Skeletal muscle satellite cell (primary cell): ENCODE data around the gene BTK.
A peak's percentile ranks its signal among the peaks of the same experiment; 100 is the strongest.
"Not testable (repeated sequence)": the region's sequence is repeated elsewhere in the genome, so short reads cannot be mapped to it uniquely, and the experiment has no call there.

Experiments used
- H3K27me3 ChIP-seq: 2 replicates; pipeline ENCODE4 v1.7.0; 2013; ENCODE audit warnings: low read length; ENCODE audit not compliant: control insufficient read depth, insufficient read depth
- H3K36me3 ChIP-seq: 2 replicates; pipeline ENCODE4 v1.7.0; 2013; ENCODE audit warnings: mild to moderate bottlenecking, control low read depth, low read length; ENCODE audit not compliant: insufficient read depth
- H3K4me1 ChIP-seq: 2 replicates; pipeline ENCODE4 v1.7.0; 2013; ENCODE audit warnings: low read length; ENCODE audit not compliant: control insufficient read depth, insufficient read depth
- H3K4me2 ChIP-seq: 2 replicates; pipeline ENCODE4 v1.7.0; 2013; ENCODE audit warnings: mild to moderate bottlenecking, low read length
- H3K4me3 ChIP-seq: 2 replicates; pipeline ENCODE4 v1.7.0; 2013; ENCODE audit warnings: low read length
- H3K9ac ChIP-seq: 2 replicates; pipeline ENCODE4 v1.7.0; 2013; ENCODE audit warnings: mild to moderate bottlenecking, low read depth, low read length, moderate library complexity
- H3K9me3 ChIP-seq: replicated peaks from 2 replicates; pipeline ENCODE4 v1.7.0; 2013; ENCODE audit warnings: mild to moderate bottlenecking, control low read depth, low read length

BTK gene

GRCh38 chrX:101362757-101363156 is 23.2 kb downstream of the BTK start:
- Histone ChIP-seq H3K9me3 (no peaks in the 10 kb centered on the region), H3K4me2 (no peak overlapping the region), H3K4me3 (no peak overlapping the region), H3K27me3 (peaks cover 23% of the 10 kb centered on the region), H3K4me1 (no peaks in the 10 kb centered on the region), H3K9ac (no peak overlapping the region), H3K36me3 (no peaks in the 10 kb centered on the region)

GRCh38 chrX:101362116-101362515 is 23.9 kb downstream of the BTK start:
- H3K27me3 ChIP-seq = peaks cover 22% of the 10 kb centered on the region
- no peaks in the 10 kb centered on the region for H3K36me3 ChIP-seq
- no peak overlapping the region for H3K4me3 ChIP-seq
- no peaks in the 10 kb centered on the region for H3K9me3 ChIP-seq
- no peak overlapping the region for H3K4me2 ChIP-seq
- H3K4me1 ChIP-seq = no peaks in the 10 kb centered on the region
- H3K9ac ChIP-seq = no peak overlapping the region

GRCh38 chrX:101360390-101360789 is 25.6 kb downstream of the BTK start:
- H3K9ac ChIP-seq = no peak overlapping the region
- no peak overlapping the region for H3K4me2 ChIP-seq
- H3K9me3 ChIP-seq = no peaks in the 10 kb centered on the region
- H3K4me3 ChIP-seq = no peak overlapping the region
- no peaks in the 10 kb centered on the region for H3K4me1 ChIP-seq
- H3K27me3 ChIP-seq = peaks cover 15% of the 10 kb centered on the region
- H3K36me3 ChIP-seq = no peaks in the 10 kb centered on the region

GRCh38 chrX:101359966-101360365 is 26.0 kb downstream of the BTK start:
- Histone ChIP-seq H3K4me2 (no peak overlapping the region), H3K4me3 (no peak overlapping the region), H3K9me3 (no peaks in the 10 kb centered on the region), H3K4me1 (no peaks in the 10 kb centered on the region), H3K27me3 (peaks cover 11% of the 10 kb centered on the region), H3K36me3 (no peaks in the 10 kb centered on the region), H3K9ac (no peak overlapping the region)

GRCh38 chrX:101357166-101357795 is 28.7 kb downstream of the BTK start:
- no peak overlapping the region for H3K9ac ChIP-seq
- H3K4me2 ChIP-seq = no peak overlapping the region
- H3K36me3 ChIP-seq = no peaks in the 10 kb centered on the region
- no peaks in the 10 kb centered on the region for H3K4me1 ChIP-seq
- peaks cover 13% of the 10 kb centered on the region for H3K27me3 ChIP-seq
- no peaks in the 10 kb centered on the region for H3K9me3 ChIP-seq
- H3K4me3 ChIP-seq = no peak overlapping the region

- Histone ChIP-seq H3K9ac (peak overlapping the region; percentile 83), H3K4me2 (peak overlapping the region; percentile 82), H3K4me1 (no peaks in the 10 kb centered on the region), H3K4me3 (peak overlapping the region; percentile 82), H3K36me3 (no peaks in the 10 kb centered on the region), H3K27me3 (peaks cover 4% of the 10 kb centered on the region), H3K9me3 (no peaks in the 10 kb centered on the region)
These were observed 36.8 kb downstream of the BTK start for GRCh38 chrX:101349193-101349562.

GRCh38 chrX:101348452-101349192 is 37.4 kb downstream of the BTK start, which contains the start of gene TIMM8A:
Gene TIMM8A (minus strand): TSS chrX:101348742. CDS start chrX:101348664, 78 bp downstream.
- H3K36me3 ChIP-seq = no peaks in the 10 kb centered on the region
- H3K4me1 ChIP-seq = no peaks in the 10 kb centered on the region
- no peaks in the 10 kb centered on the region for H3K27me3 ChIP-seq
- peak within 1 kb of the TSS; percentile 82 for H3K4me3 ChIP-seq
- H3K9ac ChIP-seq = peak within 1 kb of the TSS; percentile 83
- no peaks in the 10 kb centered on the region for H3K9me3 ChIP-seq
- H3K4me2 ChIP-seq = peak within 1 kb of the TSS; percentile 82

GRCh38 chrX:101347859-101348451 is 38.0 kb downstream of the BTK start:
- Histone ChIP-seq H3K36me3 (no peaks in the 10 kb centered on the region), H3K27me3 (no peaks in the 10 kb centered on the region), H3K4me3 (peak overlapping the region; percentile 82), H3K4me2 (peak overlapping the region; percentile 82), H3K9ac (peak overlapping the region; percentile 83), H3K9me3 (no peaks in the 10 kb centered on the region), H3K4me1 (no peaks in the 10 kb centered on the region)

- Histone ChIP-seq H3K36me3 (no peaks in the 10 kb centered on the region), H3K4me2 (no peak overlapping the region), H3K9me3 (no peaks in the 10 kb centered on the region), H3K9ac (no peak overlapping the region), H3K4me1 (no peaks in the 10 kb centered on the region), H3K27me3 (no peaks in the 10 kb centered on the region), H3K4me3 (no peak overlapping the region)
These were observed 48.2 kb downstream of the BTK start for GRCh38 chrX:101337776-101338271.

GRCh38 chrX:101334310-101334709 is 51.7 kb downstream of the BTK start:
- not testable (repeated sequence) for H3K9me3 ChIP-seq, H3K4me3 ChIP-seq, H3K27me3 ChIP-seq, H3K4me2 ChIP-seq, H3K4me1 ChIP-seq, H3K9ac ChIP-seq, H3K36me3 ChIP-seq

- H3K4me1 ChIP-seq, H3K9me3 ChIP-seq, H3K27me3 ChIP-seq, H3K4me3 ChIP-seq, H3K9ac ChIP-seq, H3K4me2 ChIP-seq, H3K36me3 ChIP-seq: not testable (repeated sequence)
These were observed 59.4 kb downstream of the BTK start for GRCh38 chrX:101326600-101326999.
